NCI-H460 (cell line): ENCODE results near the gene DTL. TPM values are rescaled to one million over a fixed set of nuclear protein-coding genes. Genes with fewer than 3 reads are reported as not detected.

Experiments
- DNase-seq: peaks from one replicate; pipeline ENCODE4 v3.0.0-alpha.2; 2016; ENCODE audit warnings: low read depth; ENCODE audit errors: extremely low read depth
- total RNA-seq: library from RNA; depleted of rRNA; stranded (reverse); fragments of >200 nt; shearing (Covaris generic); gene quantifications from 2 replicates; pipeline ENCODE4 v1.2.3, GENCODE V29; 2014

The DTL gene
- total RNA-seq, 1 experiment from 2014 or later, result 22.6 TPM

DNA sequence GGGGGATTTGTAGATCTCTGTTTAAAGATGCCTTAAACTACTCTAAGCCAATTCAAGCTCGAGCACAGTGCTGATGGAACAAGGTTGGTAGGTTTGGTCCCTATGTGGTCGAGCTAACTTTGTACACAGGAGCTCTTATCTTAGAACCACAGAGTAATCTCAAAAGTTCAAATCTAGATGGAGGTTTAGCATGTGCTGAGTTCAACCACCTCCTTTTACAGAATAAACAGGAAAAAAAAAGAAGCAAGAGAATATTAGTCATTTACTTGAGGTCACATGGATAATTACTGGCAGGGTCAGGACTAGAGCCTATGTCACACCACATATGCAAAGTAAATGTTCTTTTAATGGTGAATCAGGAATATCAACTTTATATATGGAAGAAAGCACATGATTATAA is 86.2 kb downstream of the DTL start:
- DNase-seq, result no peak

DNA sequence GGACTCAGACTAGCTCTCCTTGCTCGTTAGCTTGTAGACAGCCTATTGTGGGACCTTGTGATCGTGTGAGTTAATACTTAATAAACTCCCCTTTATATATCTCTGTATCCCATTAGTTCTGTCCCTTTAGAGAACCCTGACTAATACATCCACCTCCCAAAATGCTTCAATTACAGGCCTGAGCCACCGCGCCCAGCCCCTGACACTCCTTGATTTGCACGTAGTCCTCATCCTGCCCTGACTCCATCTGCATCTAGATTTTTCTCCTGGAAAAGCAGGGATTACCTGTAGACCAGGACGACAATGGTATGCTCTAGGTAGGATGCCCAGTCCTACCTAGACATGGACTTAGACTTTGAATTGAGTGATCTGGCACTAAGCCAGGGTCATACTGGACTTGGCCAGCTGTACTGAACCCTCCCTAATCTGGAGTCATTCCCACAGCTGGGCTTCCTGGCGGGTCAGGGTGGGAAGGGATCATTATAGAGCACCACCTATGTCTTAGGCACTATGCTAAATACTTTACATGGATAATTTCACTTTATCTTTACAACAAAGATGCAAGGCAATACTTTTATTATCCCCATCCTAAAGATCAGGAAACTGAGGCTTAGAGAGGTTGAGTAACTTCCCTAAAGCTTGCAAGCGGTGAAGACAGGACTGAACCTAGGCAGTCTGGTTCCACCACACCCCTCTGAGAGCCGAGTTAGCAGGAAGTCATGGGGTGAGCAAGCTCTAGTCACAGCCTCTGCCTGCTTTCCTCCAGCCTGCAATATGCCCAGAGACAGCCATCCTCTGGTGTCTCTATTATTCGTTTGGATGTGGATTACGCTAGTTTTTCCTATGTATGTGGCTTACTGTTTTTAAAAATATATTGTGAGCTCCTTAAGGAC is 89.4 kb downstream of the DTL start:
- DNase-seq, result no peak

DNA sequence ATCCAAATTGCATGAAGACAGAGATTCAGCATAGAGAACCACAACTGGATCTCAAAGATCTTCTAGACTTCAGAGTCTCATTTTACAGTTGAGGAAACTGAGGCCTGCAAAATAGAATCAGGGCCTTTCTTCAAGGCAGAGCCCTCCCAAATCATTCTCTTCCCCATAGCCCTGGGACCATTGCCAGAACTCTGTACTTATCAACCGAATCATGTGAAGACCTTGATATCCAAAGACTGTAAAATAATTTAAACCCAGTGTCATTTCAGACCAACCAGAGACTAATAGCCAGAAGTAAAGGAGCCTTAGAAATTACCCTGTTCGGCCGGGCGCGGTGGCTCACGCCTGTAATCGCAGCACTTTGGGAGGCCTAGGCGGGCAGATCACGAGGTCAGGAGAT is 90.1 kb downstream of the DTL start:
- DNase-seq, result no peak

DNA sequence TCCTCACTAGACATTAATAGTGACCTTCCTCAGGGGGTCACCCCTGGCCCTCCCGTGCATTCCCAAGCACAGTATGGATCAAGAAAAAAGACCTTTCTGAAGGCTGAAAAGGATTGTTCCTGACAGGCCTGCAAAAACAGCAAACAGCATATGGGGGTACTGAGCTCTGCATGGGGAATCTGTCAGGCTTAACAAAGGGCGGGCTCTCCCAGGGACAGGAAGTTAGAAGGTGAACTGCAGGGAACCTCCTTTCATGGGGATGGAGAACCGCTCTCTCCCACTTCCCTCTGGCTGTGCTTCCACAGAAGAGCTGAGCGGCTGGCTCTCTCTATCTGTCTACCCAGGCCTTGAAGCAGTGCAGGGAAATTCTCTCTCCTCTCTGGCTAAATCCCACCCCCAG is 91.7 kb downstream of the DTL start:
- DNase-seq, result no peak

DNA sequence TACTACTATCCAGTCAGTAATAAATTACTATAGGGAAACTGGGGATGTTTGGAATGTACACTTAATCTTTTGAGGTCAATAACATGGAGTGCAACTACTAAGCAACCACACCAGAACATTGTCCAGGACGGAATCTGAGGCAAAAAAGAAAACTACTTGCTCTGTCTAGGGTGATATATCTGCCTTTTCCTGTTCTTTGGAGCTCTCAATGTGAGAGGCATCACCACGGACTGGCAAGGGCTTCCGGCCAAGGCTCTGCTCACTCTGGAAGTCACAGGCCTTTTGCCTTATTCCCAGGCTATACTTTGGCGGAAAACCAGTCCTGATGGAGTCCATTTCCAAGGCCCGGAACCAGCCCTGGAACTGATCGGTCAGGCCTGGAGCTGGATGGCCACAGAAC is 94.2 kb downstream of the DTL start:
- no peak for DNase-seq

DNA sequence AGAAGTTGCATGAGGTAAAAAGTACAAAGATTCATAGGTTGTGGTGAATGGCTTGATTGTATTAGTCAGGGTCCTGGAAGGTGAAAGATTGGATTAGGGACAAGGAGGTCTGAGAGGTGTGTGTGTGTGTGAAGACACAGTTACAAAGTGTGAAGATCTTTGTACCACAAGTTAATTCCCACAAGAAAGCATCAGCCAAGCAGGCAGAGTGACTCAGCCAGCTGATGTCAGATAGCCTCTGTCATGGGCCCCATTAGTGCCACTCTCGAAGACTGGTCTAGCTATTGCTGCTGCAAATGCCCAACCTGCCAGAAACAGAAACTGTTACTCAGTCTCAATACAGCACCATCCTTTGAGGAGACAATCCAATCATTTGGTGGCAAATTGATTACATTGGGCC is 96.5 kb downstream of the DTL start:
- DNase-seq, result no peak

DNA sequence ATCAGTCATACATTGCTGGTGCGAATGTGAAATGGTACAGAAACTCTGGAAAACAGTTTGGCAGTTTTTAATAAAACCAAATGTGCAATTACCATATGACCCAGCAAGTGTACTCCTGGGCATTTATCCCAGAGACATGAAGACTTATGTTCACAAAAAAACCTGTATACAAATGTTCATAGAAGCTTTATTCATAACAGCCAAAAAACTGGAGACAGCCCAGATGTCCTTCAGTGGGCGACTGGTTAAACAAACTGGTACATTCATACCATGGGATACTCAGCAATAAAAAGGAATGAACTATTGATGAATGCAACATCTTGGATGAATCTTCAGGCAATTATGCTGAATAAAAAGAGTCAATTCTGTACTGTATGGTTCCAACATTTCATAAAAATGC is 97.8 kb downstream of the DTL start:
- DNase-seq, result no peak

DNA sequence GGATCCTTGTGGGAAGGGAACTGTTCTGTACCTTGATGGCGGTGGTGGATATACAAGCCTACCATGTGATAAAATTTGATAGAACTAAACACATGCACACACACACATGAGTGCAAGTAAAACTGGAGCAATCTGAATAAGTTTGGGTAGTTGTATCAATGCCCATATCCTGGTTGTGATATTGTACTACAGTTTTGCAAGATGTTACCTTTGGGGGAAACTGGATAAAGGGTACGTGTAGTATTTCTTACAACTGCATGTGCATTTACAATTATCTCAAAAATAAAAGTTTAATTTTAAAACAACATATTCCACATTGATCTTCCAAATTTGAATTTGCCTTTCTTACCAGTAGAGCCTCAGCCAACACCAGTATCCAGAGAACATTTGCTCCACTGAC is 99.6 kb downstream of the DTL start:
- no peak for DNase-seq

DNA sequence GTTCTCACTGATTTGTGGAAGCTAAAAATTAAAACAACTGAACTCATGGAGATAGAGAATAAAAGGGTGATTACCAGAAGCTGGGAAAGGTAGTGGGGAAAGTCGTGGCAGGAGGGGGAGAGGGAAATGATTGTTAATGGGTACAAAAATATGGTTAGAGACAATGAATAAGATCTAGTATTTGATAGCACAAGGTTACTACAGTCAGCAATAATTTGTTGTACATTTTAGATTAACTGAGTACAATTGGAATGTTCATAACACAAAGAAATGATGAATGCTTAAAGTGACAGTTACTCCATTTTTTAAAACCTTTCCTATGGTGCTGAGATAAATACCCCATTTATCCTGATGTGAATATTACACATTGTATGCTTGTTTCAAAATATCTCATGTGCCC is 102.3 kb downstream of the DTL start:
- no peak for DNase-seq

DNA sequence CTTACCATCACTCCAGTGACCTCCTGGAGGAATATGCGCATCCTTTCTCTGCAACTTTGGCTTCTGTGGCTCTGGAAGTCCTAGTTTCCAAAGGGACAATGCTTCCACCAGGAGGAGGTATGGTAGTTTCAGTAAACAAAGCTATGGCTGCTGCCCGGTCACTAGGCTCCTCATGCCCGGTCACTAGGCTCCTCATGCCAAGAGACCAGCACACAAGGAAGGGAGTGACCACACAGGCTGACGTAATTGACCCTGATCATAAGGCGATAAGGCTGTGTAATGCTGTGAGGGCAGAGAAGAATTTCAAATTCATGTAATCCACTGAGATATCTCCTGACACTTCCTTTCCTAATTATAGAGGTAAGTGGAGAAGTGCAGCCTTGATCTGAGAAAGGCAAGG is 102.9 kb downstream of the DTL start:
- no peak for DNase-seq

DNA sequence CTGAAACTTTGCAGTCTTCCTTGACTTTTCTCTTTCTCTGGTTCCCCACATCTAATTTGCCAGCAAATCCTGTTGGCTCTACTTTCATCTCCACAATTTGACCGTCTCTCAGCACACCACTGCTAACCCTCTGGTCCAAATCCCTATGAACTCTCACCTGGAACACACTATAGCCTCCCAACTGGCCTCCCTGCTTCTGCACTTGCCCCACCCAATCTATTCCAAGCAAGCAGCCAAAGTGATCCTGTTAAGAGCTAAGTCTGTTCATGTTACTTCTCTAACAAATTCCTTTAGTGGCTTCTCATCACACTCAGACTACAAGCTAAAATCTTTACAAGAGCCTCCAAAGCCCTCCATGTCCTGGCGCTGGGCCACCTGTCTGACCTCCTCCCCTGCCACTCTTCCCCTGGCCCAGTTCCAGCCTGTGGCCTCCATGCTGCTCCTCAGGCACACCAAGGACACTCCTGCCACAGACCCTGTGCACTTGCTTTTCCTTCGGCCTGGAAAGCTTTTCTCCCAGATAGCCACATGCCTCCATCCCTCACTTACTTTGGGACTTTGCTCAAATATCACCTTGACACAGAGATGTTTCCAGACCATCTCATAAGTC is 104.1 kb downstream of the DTL start:
- no peak for DNase-seq

DNA sequence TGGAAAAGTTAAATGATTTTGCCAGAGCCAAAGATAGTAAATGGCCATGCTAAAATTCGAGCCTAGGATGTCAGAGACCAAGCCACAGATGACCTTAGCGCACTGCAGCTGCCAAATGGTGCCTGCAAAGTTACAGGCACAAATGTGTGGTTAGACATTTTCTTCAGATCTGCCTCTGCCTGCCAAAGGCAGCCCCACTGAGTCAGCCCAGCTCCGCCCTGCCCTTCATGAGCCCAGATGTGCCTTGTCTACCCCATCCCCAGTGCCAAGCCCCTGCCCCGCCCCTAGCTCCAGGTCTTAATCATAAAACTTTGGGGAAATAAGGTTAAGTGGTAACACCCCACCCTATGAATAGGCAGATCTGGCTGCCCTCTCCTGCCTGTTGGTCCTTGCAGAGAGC is 105.9 kb downstream of the DTL start:
- no peak for DNase-seq

DNA sequence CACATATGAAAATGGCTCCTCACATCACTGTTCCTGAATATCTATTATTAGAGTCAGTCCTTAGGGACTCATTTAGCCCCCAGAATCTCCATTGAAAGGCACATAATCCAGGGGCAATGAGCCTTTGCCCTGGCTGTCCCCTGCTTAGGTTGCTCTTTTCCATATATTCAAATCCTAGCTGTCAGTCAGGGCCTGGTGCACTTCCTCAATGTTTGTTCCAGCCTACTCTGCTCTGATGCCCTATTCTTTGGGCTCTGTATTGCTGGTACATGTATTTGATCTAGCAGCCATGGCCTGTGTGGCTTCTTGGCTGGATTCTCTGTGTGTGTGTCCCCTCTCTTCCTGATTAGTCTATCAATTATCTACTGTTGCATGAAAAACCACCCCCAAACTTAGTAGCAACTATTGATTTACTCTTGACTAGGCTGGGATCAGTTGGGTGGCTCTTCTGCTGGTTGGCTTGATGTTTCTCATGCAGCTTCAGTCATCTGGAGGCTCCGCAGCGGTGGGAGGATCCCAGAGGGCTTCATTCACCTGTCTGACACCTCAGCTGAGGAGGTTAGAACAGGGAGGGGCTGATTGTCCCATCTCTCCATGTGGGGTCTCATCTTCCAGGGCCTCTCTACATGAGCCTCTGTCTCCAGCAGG is 107.5 kb downstream of the DTL start:
- DNase-seq, result no peak

DNA sequence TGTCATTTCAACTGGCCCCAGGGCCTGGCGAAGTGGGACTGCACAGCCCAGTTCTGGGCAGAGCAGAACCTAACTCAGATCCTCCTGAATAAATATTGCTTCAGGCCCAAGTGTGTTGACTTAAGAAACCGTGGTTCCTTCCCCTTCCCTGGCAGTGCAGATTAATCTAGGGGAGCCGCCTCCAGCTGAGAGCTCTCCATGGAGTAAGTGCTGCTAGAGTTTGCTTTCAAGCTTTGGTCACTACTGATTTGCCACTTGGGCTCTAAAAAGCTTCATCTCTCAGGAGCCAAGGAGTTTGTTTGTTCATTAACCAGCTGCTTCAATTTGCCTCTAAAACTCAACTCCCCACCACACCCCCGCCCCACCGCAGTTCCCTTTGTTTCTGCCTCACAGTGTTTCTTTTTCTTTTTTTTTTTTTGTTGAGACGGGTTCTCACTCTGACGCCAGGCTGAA is 112.1 kb downstream of the DTL start:
- no peak for DNase-seq

DNA sequence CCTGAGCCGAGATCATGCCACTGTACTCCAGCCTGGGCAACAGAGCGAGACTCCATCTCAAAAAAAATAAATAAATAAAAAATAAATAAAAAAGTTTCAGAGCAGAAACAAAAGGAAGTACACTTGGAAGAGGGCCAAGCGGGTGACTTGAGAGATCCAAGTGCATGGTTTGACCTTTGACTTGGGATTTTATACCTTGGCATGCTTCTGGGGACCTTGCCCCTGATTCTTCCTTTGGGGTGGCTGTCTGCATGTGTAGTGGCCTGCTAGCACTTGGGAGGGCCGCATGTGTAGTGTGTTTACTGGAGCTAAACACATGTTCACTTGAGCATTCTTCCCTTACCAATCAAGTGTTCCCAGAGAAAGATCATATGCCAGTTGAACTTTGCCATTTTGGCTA is 114.0 kb downstream of the DTL start:
- DNase-seq, result no peak

DNA sequence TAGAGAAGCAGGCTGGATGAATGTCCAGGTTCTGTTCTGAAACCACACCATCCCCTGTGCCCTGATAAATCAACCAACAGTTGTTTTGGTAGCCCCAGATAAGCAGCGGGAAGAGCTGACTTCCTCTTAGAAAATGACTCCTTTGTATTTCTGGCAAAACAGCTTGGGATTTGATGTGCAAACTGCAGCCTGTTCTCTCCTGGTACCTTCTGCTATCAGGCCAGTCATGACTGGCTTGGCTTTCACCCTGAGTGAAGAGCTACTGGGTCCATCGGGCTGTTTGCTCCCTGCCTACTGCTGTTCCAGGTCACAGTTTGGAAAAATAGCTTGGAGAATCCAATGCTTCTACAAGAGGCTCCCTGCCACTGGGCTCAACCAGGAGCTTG is 116.8 kb downstream of the DTL start:
- no peak for DNase-seq

DNA sequence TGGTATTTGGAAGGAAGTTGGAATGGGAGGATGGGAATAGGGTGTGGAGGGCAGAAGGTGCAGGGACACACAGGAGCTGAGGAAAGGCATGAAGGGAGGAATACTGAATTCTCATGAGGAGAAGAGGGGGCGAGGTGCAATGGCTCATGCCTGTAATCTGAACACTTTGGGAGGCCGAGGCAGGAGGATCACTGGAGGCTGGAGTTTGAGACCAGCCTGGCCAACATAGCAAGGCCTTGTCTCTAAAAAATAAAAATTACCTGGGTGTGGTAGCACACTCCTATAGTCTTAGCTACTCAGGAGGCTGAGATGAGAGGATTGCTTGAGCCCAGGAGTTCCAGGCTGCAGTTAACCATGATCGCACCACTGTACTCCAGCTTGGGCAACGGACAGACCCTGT is 117.3 kb downstream of the DTL start:
- DNase-seq, result no peak

DNA sequence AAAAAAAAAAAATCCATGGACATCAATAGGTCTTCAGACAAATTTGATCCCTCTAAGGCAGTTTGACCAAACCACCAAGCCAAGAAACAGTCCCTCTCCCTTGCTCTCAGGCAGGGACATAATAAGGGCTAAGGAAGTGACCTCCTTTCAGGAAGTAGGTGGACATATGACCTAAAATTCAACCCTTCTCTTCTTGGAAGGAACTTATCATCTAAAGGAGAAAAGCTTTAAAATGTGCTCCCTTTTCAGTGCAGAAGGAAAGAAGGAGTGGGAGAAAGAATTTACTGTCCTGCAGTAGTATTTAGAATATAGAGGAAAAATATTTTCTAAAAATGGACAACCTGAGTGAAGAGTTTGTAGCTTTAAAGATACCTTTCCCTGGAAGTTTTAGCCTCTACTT is 118.1 kb downstream of the DTL start:
- no peak for DNase-seq
